Measurements from ENCODE around the gene TBC1D22A. TPM values are rescaled to one million over a fixed set of nuclear protein-coding genes. Genes with fewer than 3 reads are reported as not detected.

Gene TBC1D22A
- total and polyA plus RNA-seq, 10 of the 15 experiments (the other 5 are each of a cell fraction or from before 2014, with no cell fraction given), result 0.63 to 44.7 (median 27.4) TPM

DNA sequence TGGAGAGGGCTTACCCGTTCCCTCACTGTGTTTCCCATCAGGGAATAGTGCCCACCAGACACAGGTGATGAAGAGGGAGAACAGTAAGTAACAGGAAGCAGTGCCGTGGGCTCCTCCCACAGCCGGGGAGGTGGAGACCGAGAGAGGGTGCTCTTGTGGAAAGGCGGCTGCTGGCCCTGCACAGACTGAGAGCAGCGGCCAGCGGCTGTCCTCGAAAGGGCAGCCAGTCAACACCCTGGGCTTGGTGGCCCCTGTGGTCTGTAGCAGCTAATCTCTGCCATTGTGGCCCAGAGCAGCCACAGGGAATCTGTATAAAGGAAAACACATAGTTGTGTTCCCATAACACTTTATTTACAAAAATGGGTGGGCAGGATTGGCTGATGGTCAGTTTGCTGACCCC lies 121.9 kb downstream of the TBC1D22A start:
- FAIRE-seq, result no peak
- intact Hi-C loops (cut with micrococcal nuclease; ENCODE audit: unreplicated experiment) (no loop called here), in situ Hi-C loops (cut with MboI) (no loop called here)
- ChIA-PET POLR2A (no interaction called here), RAD21 (ENCODE audit: unreplicated experiment) (no interaction called here), SMC1A (ENCODE audit: uncharacterized antibody, unreplicated experiment) (no interaction called here), CTCF (no interaction called here)
- no peak for ATAC-seq
- H3K4me1 ChIP-seq (ENCODE audit: control insufficient read depth, insufficient read depth, low read length), result no peaks in the 10 kb centered on the region
- WGBS (ENCODE audit: insufficient coverage, insufficient replicate concordance, low lambda C conversion rate, missing lambda C conversion rate), result over 99% methylated on average over 8 of the region's 8 CpGs
- H2AFZ ChIP-seq (ENCODE audit: control insufficient read depth, low read depth, low read length), result no peak overlapping the region
- no peaks in the 10 kb centered on the region for H3K9me3 ChIP-seq (replicated peaks; ENCODE audit: control insufficient read depth, insufficient read depth, low read length)
- H3K4me3 ChIP-seq, result no peak overlapping the region
- no peak overlapping the region for H3K4me2 ChIP-seq (ENCODE audit: control insufficient read depth, insufficient read depth)
- TF ChIP-seq BCL11A (IDR thresholded peaks at IDR 0.05; ENCODE audit: low read depth, low read length), result no peak
- no peaks in the 10 kb centered on the region for H3K27me3 ChIP-seq (replicated peaks in 1 of 2; ENCODE audit: control insufficient read depth in 2 of 2, insufficient read depth in 2 of 2, low read length in 1 of 2)
- H3K27ac ChIP-seq (ENCODE audit: control insufficient read depth, insufficient read depth), result no peak overlapping the region
- peaks cover 9 to 20% of the 10 kb centered on the region in 2 experiments for H3K36me3 ChIP-seq (ENCODE audit: control insufficient read depth in 2 of 2, insufficient read depth in 2 of 2, low read length in 1 of 2)
- BruUV-seq (replicated peaks), result no TSS peak
- 0 out of 2 replicates have a peak, but pooled peaks cover 5% of the 10 kb centered on the region for H4K20me1 ChIP-seq (ENCODE audit: control insufficient read depth, insufficient read depth)
- H3K79me2 ChIP-seq (ENCODE audit: control insufficient read depth, insufficient read depth, low read length), result no peaks in the 10 kb centered on the region
- no peak for DNase-seq (ENCODE audit: low read depth, low spot score)
- no peak overlapping the region for H3K9ac ChIP-seq (ENCODE audit: control insufficient read depth, insufficient read depth, low read length)

DNA sequence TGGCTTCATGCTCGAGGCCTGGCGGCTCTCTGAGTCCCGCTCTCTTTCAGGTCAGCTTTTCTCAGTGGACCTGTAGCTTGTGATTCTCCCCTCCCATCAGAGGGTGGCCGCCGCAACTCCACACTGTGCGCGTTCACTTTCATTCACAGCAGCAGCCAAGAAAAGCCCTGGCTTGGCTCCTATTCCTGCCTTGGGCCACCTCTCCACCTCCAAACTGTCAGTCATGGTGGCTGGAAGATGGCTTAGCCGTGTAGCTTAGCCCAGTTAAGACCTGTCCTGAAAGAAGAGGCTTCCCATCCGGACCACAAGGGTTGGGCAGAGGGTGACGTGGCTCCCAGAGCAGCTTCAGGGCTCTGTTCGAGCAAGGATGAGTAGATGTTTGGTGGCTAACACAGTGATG lies 125.5 kb downstream of the TBC1D22A start:
- H3K36me3 ChIP-seq (ENCODE audit: control insufficient read depth in 2 of 2, insufficient read depth in 2 of 2, low read length in 1 of 2), result peaks cover 11 to 25% of the 10 kb centered on the region in 2 experiments
- no peaks in the 10 kb centered on the region for H3K27me3 ChIP-seq (replicated peaks in 1 of 2; ENCODE audit: control insufficient read depth in 2 of 2, insufficient read depth in 2 of 2, low read length in 1 of 2)
- intact Hi-C loops (cut with micrococcal nuclease; ENCODE audit: unreplicated experiment), result no loop called here
- CTCF ChIA-PET, result no interaction called here
- H3K79me2 ChIP-seq (ENCODE audit: control insufficient read depth, insufficient read depth, low read length), result no peaks in the 10 kb centered on the region
- no peak for DNase-seq (ENCODE audit: low read depth, low spot score)
- H3K9me3 ChIP-seq (replicated peaks; ENCODE audit: control insufficient read depth, insufficient read depth, low read length), result no peaks in the 10 kb centered on the region
- H2AFZ ChIP-seq (ENCODE audit: control insufficient read depth, low read depth, low read length), result no peak overlapping the region
- no peak overlapping the region for H3K9ac ChIP-seq (ENCODE audit: control insufficient read depth, insufficient read depth, low read length)
- H3K4me1 ChIP-seq (ENCODE audit: control insufficient read depth, insufficient read depth, low read length), result no peaks in the 10 kb centered on the region
- no peak for ATAC-seq
- POLR2A ChIA-PET, result no interaction called here
- H3K27ac ChIP-seq (ENCODE audit: control insufficient read depth, insufficient read depth), result no peak overlapping the region
- SMC1A ChIA-PET (ENCODE audit: uncharacterized antibody, unreplicated experiment), result no interaction called here
- BruUV-seq (replicated peaks), result no TSS peak
- no peak overlapping the region for H3K4me3 ChIP-seq
- no peak overlapping the region for H3K4me2 ChIP-seq (ENCODE audit: control insufficient read depth, insufficient read depth)
- in situ Hi-C loops (cut with MboI), result no loop called here
- 100% methylated on average over 11 of the region's 11 CpGs for WGBS (ENCODE audit: insufficient coverage, insufficient replicate concordance, low lambda C conversion rate, missing lambda C conversion rate)
- no peak for TF ChIP-seq HCFC1 (IDR thresholded peaks at IDR 0.05; ENCODE audit: low read length)
- TF ChIP-seq RAD51 (IDR thresholded peaks at IDR 0.05), result no peak
- TF ChIP-seq, protein P1, sequence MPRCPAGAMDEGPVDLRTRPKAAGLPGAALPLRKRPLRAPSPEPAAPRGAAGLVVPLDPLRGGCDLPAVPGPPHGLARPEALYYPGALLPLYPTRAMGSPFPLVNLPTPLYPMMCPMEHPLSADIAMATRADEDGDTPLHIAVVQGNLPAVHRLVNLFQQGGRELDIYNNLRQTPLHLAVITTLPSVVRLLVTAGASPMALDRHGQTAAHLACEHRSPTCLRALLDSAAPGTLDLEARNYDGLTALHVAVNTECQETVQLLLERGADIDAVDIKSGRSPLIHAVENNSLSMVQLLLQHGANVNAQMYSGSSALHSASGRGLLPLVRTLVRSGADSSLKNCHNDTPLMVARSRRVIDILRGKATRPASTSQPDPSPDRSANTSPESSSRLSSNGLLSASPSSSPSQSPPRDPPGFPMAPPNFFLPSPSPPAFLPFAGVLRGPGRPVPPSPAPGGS (IDR thresholded peaks at IDR 0.05; ENCODE audit: borderline replicate concordance, insufficient read depth, low read depth, low read length, poor library complexity, severe bottlenecking), result no peak
- TF ChIP-seq, protein P2, sequence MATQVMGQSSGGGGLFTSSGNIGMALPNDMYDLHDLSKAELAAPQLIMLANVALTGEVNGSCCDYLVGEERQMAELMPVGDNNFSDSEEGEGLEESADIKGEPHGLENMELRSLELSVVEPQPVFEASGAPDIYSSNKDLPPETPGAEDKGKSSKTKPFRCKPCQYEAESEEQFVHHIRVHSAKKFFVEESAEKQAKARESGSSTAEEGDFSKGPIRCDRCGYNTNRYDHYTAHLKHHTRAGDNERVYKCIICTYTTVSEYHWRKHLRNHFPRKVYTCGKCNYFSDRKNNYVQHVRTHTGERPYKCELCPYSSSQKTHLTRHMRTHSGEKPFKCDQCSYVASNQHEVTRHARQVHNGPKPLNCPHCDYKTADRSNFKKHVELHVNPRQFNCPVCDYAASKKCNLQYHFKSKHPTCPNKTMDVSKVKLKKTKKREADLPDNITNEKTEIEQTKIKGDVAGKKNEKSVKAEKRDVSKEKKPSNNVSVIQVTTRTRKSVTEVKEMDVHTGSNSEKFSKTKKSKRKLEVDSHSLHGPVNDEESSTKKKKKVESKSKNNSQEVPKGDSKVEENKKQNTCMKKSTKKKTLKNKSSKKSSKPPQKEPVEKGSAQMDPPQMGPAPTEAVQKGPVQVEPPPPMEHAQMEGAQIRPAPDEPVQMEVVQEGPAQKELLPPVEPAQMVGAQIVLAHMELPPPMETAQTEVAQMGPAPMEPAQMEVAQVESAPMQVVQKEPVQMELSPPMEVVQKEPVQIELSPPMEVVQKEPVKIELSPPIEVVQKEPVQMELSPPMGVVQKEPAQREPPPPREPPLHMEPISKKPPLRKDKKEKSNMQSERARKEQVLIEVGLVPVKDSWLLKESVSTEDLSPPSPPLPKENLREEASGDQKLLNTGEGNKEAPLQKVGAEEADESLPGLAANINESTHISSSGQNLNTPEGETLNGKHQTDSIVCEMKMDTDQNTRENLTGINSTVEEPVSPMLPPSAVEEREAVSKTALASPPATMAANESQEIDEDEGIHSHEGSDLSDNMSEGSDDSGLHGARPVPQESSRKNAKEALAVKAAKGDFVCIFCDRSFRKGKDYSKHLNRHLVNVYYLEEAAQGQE (IDR thresholded peaks at IDR 0.05; ENCODE audit: low read depth, low read length), result no peak
- no peak for TF ChIP-seq IRF4 (IDR thresholded peaks at IDR 0.05; ENCODE audit: low read depth, low read length)
- no peak for TF ChIP-seq JUND (IDR thresholded peaks at IDR 0.05; ENCODE audit: low read depth, low read length)
- no peak for FAIRE-seq
- RAD21 ChIA-PET (ENCODE audit: unreplicated experiment), result no interaction called here
- H4K20me1 ChIP-seq (ENCODE audit: control insufficient read depth, insufficient read depth), result 0 out of 2 replicates have a peak, but pooled peaks cover 5% of the 10 kb centered on the region

Data from GM12878 (cell line).